Measurements from ENCODE around the gene SEH1L.
"Not testable (repeated sequence)": the region's sequence is repeated elsewhere in the genome, so short reads cannot be mapped to it uniquely, and the experiment has no call there.

Gene SEH1L

GRCh38 chr18:12976305-12976704, 28.5 kb downstream of the SEH1L start:
- no peak overlapping the region for H3K4me3 ChIP-seq (ENCODE audit: severe bottlenecking)
- no peaks in the 10 kb centered on the region for H3K4me1 ChIP-seq (ENCODE audit: insufficient read depth, poor library complexity, severe bottlenecking)
- H3K9me3 ChIP-seq (ENCODE audit: severe bottlenecking) = no peaks in the 10 kb centered on the region
- no peak for TF ChIP-seq CTCF (IDR thresholded peaks at IDR 0.05; ENCODE audit: poor library complexity, severe bottlenecking)
- H3K27me3 ChIP-seq (ENCODE audit: insufficient read depth, poor library complexity, severe bottlenecking) = no peaks in the 10 kb centered on the region
- no peak for DNase-seq (ENCODE audit: low spot score)
- ATAC-seq (ENCODE audit: low read depth) = no peak
- peak overlapping the region; percentile 28 for H3K27ac ChIP-seq (ENCODE audit: poor library complexity, severe bottlenecking)
- H3K36me3 ChIP-seq (ENCODE audit: low read depth) = peaks cover 64% of the 10 kb centered on the region

- H3K9me3 ChIP-seq (ENCODE audit: severe bottlenecking); H3K4me3 ChIP-seq (ENCODE audit: severe bottlenecking); H3K4me1 ChIP-seq (ENCODE audit: insufficient read depth, poor library complexity, severe bottlenecking); H3K27ac ChIP-seq (ENCODE audit: poor library complexity, severe bottlenecking); ATAC-seq (ENCODE audit: low read depth); H3K27me3 ChIP-seq (ENCODE audit: insufficient read depth, poor library complexity, severe bottlenecking); DNase-seq (ENCODE audit: low spot score): not testable (repeated sequence)
- peaks cover 64% of the 10 kb centered on the region for H3K36me3 ChIP-seq (ENCODE audit: low read depth)
These were observed 32.3 kb downstream of the SEH1L start for GRCh38 chr18:12980065-12980464.

GRCh38 chr18:12989397-12990122, 41.7 kb downstream of the SEH1L start:
- Histone ChIP-seq H3K36me3 (ENCODE audit: low read depth) (peaks cover 13% of the 10 kb centered on the region), H3K4me1 (ENCODE audit: insufficient read depth, poor library complexity, severe bottlenecking) (no peaks in the 10 kb centered on the region), H3K27me3 (ENCODE audit: insufficient read depth, poor library complexity, severe bottlenecking) (no peaks in the 10 kb centered on the region), H3K27ac (ENCODE audit: poor library complexity, severe bottlenecking) (peak overlapping the region; percentile 79), H3K9me3 (ENCODE audit: severe bottlenecking) (no peaks in the 10 kb centered on the region), H3K4me3 (ENCODE audit: severe bottlenecking) (no peak overlapping the region)
- DNase-seq (ENCODE audit: low spot score) (no peak), ATAC-seq (ENCODE audit: low read depth) (no peak)
- TF ChIP-seq CTCF (IDR thresholded peaks at IDR 0.05; ENCODE audit: poor library complexity, severe bottlenecking) = no peak

GRCh38 chr18:12990123-12990475, 42.3 kb downstream of the SEH1L start:
- H3K9me3 ChIP-seq (ENCODE audit: severe bottlenecking) = no peaks in the 10 kb centered on the region
- H3K27ac ChIP-seq (ENCODE audit: poor library complexity, severe bottlenecking) = peak overlapping the region; percentile 79
- TF ChIP-seq CTCF (IDR thresholded peaks at IDR 0.05; ENCODE audit: poor library complexity, severe bottlenecking) = no peak
- peaks cover 8% of the 10 kb centered on the region; the same call in 1 of the 2 replicates for H3K36me3 ChIP-seq (ENCODE audit: low read depth)
- no peak for ATAC-seq (ENCODE audit: low read depth)
- DNase-seq (ENCODE audit: low spot score) = no peak
- H3K4me3 ChIP-seq (ENCODE audit: severe bottlenecking) = peak overlapping the region; percentile 85
- H3K4me1 ChIP-seq (ENCODE audit: insufficient read depth, poor library complexity, severe bottlenecking) = no peaks in the 10 kb centered on the region
- H3K27me3 ChIP-seq (ENCODE audit: insufficient read depth, poor library complexity, severe bottlenecking) = no peaks in the 10 kb centered on the region

- Histone ChIP-seq H3K36me3 (ENCODE audit: low read depth) (0 out of 2 replicates have a peak, but pooled peaks cover 5% of the 10 kb centered on the region), H3K9me3 (ENCODE audit: severe bottlenecking) (no peaks in the 10 kb centered on the region), H3K4me3 (ENCODE audit: severe bottlenecking) (peak overlapping the region; percentile 85), H3K27me3 (ENCODE audit: insufficient read depth, poor library complexity, severe bottlenecking) (no peaks in the 10 kb centered on the region), H3K4me1 (ENCODE audit: insufficient read depth, poor library complexity, severe bottlenecking) (no peaks in the 10 kb centered on the region), H3K27ac (ENCODE audit: poor library complexity, severe bottlenecking) (peak overlapping the region; percentile 79)
- no peak for TF ChIP-seq CTCF (IDR thresholded peaks at IDR 0.05; ENCODE audit: poor library complexity, severe bottlenecking)
- ATAC-seq (ENCODE audit: low read depth) (peak; percentile 11), DNase-seq (ENCODE audit: low spot score) (no peak)
These were observed 42.8 kb downstream of the SEH1L start for GRCh38 chr18:12990641-12990966.
